Measurements from ENCODE around the gene ELAC1.
"Not testable (repeated sequence)": the region's sequence is repeated elsewhere in the genome, so short reads cannot be mapped to it uniquely, and the experiment has no call there.

The ELAC1 gene

GRCh38 chr18:50972404-50972803 is 4.6 kb downstream of the ELAC1 start:
- DNase-seq: not testable (repeated sequence)

DNA sequence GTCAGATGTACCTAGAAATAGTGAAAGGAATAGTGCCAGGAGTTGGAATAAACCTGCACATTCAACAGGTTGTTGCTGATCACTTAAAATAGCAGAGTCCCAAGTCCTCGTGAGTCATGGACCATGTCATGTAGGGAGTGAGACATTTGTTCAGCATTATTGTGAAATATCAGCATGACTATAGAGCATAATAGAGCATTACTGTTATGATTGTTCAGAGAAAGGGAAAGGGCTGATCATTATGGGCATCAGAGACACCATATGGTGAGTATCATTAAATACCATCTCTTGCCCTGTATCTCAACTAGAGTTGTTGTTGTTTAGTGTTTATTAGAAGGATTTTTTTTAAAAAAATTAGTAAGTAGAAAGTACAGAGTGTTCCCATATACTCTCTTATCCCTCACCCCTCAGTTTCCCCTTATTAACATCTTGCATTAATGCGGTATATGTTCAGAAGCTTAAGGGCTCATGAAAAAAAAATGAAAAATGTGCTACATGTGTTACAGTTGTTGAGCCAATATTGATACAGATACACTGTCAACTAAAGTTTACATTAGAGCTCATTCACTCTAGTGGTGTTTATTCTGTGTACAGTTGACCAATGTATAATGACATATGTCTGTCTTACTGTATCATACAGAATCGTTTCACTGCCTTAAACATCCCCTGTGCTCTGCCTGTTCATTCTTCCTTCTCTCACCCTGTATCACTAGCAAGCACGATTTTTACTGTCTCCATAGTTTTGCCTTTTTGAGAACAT is 5.7 kb downstream of the ELAC1 start:
- no peak for DNase-seq

GRCh38 chr18:50977037-50977760 is 9.4 kb downstream of the ELAC1 start:
- no peak for DNase-seq

DNA sequence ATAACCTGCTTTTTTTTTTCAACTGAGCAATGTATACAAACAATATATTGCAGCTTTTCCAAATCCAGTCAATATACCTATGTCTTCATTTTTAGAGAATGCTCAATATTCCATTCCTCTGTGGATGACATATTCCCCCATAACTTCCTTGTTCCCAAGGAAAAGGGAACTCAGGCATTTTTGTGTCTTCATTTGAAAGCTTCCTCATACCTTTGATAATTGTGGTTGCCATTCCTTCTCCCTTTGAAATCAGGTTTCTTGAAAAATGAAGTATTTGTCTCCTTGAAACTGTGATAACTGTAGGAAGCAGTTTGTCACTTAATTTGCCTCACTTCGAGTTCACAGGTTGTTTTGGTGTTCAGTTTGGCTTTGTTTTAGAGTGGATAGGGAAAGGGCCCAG is 13.5 kb downstream of the ELAC1 start:
- no peak for DNase-seq

- no peak for DNase-seq
Measured at GRCh38 chr18:50982086-50982801, 14.4 kb downstream of the ELAC1 start.

DNA sequence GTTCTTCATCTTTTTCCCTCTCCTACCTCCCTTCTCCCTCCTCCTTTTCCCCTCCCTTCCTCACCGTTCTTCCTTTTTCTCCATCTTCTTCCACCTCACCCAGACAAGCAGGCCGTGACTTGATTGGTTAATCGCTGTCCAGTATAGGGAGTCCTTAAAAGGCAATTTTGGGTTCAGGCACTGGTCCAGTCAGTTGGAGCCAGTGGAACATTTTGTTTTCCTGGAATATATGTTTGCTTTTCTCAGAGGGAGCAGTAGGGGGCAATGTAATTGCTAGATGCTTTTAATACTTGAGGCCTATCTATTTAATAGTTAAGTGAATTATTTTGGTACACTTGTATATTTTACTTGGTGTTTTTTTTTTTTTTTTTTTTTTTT is 15.0 kb downstream of the ELAC1 start:
- no peak for DNase-seq

- DNase-seq: no peak
Measured at GRCh38 chr18:50986360-50987087, 18.7 kb downstream of the ELAC1 start.

GRCh38 chr18:50987261-50987660 is 19.4 kb downstream of the ELAC1 start:
- DNase-seq: no peak

DNA sequence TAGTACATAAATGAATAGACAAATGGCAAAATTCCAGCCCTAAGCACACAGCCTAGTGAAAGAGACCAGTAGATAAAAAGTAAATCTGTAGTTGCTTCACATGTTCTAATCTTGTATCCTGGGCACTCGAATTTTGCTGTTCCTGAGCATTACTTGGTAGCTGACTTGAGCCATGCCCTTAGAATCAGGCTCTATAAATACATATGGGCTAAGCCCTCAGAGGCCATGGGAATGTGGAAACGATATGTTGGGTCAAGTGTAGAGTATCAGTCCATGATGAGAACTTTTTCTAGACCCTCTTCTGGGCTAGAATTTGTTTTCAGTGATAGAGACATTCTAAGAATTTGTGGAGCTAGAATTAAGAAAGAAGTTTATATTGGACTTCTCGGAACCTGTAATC is 21.9 kb downstream of the ELAC1 start:
- DNase-seq: no peak

GRCh38 chr18:50992351-50992762 is 24.5 kb downstream of the ELAC1 start:
- no peak for DNase-seq

GRCh38 chr18:50994031-50994430 is 26.2 kb downstream of the ELAC1 start:
- no peak for DNase-seq

DNA sequence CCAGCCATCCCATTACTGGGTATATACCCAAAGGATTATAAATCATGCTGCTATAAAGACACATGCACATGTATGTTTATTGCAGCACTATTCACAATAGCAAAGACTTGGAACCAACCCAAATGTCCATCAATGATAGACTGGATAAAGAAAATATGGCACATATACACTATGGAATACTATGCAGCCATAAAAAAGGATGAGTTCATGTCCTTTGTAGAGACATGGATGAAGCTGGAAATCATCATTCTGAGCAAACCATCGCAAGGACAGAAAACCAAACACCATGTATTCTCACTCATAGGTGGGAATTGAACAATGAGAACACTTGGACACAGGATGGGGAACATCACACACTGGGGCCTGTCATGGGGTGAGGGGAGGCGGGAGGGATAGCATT is 35.3 kb downstream of the ELAC1 start:
- not testable (repeated sequence) for DNase-seq

DNA sequence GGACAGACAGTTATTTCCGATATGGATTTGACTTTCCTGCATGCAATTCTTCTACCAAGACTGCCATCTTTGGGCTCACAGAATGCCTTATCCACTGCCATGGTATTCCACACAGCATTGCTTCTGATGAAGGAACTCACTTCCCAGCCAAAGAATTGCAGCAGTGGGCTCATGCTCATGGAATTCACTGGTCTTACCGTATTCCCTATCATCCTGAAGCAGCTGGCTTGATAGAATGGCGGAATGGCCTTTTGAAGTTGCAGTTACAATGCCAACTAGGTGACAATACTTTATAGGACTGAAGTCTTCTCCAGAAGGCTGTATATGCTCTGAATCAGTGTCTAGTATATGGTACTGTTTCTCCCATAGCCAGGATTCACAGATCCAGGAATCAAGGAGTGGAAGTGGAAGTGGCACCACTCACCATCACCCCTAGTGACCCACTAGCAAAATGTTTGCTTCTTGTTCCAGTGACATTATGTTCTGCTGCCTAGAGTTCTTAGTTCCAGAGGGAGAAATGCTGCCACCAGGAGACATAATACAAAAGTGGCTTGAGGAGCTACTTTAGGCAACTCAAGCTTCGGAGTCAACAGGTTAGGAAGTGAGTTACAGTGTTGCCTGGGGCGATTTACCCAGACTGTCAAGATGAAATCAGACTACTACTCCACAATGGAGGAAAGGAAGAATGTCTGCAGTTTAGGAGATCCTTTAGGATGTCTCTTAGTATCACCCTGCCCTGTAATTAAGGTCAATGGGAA is 38.4 kb downstream of the ELAC1 start:
- no peak for DNase-seq

DNA sequence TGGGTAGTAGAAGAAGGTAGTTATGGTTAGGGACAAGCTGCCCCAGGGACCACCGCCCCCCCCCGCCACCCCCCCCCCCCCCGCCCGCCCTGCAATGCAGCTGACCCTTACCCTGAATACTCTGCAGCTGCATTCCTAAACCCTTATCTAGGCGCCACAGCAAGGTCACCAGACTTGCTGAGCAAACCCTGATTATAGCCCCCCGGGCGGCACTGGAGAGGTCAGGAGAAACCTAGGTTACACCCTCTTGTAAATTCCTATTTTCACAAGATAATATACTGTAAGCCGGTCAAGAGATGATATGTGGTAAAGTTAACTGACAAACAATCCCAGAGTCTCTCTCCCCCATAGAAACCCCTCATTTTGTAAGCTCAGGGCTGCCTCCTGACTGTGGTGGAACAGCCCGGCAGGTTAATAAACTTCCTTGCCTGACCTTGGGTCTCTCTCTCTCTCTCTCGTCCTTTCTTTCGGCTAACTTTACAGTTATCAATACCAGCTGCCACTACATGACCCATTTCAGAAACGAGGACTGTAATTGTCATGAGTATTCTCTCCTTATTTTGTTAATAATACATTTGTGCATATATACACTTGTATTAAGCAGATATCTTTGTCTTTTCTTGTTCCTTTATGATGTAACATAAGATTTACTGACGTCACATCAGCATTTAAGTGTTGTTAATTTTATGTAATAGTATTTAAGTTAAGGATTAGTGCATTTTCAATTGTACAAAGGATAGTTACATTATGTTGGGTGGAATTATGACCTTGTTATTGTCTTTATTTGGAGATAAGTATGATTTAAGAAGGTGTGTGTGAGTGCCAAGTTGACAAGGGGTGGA is 39.3 kb downstream of the ELAC1 start:
- no peak for DNase-seq

DNA sequence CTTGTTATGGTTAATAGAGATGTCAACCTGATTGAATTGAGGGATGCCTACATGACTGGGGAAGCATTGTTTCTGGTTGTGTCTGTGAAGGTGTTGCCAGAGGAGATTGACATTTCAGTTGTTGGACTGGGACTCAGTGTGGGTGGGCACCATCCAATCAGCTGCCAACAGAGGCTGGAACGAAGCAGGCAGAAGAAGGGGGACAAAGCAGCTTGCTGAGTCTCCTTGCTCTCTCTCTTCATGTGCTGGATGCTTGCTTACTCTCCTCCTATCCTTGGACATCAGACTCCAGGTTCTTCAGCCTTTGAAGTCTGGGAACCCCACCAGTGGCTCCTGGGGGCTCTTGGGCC is 39.9 kb downstream of the ELAC1 start:
- no peak for DNase-seq

GRCh38 chr18:51009072-51009471 is 41.2 kb downstream of the ELAC1 start:
- no peak for DNase-seq

- no peak for DNase-seq
Measured at GRCh38 chr18:51010218-51010617, 42.4 kb downstream of the ELAC1 start.

GRCh38 chr18:51011709-51012108 is 43.9 kb downstream of the ELAC1 start:
- DNase-seq: no peak

GRCh38 chr18:51012441-51012840 is 44.6 kb downstream of the ELAC1 start:
- no peak for DNase-seq

DNA sequence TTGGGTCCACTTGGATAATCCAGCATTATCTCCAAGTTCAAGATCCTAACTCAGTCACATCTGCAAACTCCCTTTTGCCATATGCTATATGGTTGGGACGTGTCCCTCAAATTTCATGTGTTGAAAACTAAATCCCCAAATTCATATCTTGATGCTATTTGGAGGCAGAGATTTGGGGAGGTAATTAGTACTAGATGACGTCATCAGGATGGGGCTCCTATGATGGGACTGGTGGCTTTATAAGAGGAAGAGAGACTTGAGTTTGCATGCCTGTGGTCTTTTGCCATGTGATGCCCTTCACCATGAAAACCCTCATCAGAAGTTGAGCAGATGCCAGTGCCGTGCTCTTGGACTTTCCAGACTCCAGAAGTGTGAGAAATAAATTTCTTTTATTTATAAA is 45.4 kb downstream of the ELAC1 start:
- no peak for DNase-seq

Data from amygdala (tissue), 56 donors.